RKO (cell line): Measurements from ENCODE around the gene ASB2.

Source experiments
- DNase-seq: peaks from one replicate; pipeline ENCODE4 v3.0.0-alpha.2; 2016; ENCODE audit warnings: low spot score

The ASB2 gene

GRCh38 chr14:94001016-94001415, 24.6 kb upstream of the ASB2 start:
- DNase-seq, result no peak

DNA sequence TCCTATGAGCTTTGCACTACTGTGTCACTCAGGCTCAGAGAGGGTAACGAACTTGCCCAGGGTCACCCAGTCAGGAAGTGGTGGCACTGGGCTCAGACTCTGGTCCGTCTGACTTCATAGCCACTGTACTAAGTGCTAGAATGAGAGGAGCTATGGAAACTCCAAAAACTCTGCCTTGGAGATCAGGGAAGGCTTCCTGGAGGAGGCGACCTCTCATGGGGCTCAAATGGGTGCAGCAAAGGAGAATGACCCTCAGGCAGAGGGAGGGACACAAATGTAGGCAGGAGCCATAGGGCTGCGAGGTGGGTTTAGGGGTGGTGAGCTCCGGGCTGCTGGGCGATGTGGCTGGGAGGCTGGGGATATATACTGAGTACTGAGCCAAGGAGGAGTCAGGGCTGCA, 23.9 kb upstream of the ASB2 start:
- DNase-seq, result no peak

GRCh38 chr14:93999573-93999972, 23.2 kb upstream of the ASB2 start:
- DNase-seq, result no peak

DNA sequence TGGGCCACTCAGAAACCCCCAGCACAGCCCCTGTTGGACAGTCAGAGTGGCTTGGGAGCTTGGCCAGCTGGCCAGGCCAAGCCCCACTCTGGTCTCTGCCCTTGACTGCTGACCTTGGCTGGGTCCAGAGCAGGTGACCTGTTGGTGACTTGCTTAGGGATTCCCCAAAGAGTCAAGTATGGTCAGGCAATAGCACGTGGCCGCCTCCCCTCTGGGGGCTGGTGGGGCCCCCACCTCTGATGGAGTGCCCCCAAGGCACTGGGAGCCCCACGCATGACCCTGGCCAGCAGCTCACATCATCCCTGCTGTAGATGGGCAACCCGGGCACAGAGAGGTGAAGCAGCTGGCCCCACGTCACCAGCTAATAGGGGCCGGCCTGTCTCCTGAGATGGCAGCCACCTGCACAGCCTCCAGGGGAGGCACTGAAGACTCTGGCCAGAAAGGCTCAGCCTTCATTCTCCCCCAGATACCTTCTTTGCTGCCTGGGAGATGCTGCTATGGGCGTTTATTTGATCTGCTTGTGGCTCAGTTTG, 22.6 kb upstream of the ASB2 start:
- no peak for DNase-seq

- no peak for DNase-seq
Measured at GRCh38 chr14:93997916-93998870, 21.8 kb upstream of the ASB2 start.

DNA sequence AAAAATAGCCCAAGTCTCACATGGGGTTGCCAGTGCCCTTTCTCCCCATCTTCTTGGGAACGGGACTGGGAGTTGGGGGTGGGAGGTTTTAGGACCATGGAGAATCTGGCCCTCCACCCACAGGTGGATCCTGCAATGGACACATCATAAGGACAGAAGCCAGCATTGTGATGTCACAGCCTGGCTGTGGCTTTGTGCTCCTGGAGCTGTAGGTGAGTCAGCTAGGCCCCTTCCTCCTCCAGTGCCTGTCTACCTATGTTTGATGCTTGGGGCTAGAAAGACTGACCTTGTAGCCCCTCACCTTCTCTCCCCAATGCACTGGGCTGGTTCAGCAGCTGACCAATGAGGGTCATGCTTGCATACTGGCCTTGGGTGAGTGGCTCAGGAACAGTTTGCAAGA, 20.7 kb upstream of the ASB2 start, which contains the start of gene CCDC197:
CCDC197 (plus strand) TSS at position 220 of the 400 bp plus-strand sequence. CDS start 831 bp downstream, outside the sequence.
- DNase-seq, result no peak

GRCh38 chr14:93996130-93996695, 19.8 kb upstream of the ASB2 start:
- DNase-seq, result no peak

DNA sequence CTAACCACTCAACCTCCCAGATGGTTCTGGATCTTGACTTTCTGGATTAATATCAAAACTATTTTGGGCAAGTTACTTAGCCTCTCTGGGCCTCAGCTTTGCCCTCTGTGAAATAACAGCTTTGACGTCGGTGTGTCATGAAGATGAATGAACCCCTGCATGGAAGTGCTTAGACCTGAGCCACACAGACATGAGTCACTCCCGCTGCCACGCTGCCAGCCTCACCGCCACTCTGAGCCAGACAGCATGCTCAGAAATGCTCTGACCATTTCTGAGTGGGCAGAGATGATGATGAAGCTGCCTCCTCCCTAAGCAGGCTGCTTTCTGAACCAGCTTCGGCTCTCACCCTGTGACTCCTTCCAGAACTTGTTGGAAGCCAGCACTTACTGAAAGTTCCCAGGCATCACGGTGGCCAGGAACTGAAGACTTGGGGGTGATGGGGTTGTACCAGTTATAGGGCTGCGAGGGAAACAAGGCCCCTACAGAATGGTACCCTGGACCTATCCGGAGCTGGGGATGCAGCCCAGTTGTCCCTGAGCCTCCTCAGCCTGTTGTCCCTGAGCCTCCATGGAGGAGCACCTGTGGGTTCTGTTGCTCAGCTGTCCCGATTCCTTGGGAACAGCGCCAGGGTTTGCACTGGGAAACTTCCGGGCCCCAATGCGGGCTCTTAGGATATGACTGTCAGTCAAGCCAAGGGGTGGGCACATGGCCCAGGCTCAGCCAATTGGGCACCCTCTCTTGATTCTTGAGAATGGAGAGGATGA, 18.7 kb upstream of the ASB2 start:
- DNase-seq, result peak; percentile 84

DNA sequence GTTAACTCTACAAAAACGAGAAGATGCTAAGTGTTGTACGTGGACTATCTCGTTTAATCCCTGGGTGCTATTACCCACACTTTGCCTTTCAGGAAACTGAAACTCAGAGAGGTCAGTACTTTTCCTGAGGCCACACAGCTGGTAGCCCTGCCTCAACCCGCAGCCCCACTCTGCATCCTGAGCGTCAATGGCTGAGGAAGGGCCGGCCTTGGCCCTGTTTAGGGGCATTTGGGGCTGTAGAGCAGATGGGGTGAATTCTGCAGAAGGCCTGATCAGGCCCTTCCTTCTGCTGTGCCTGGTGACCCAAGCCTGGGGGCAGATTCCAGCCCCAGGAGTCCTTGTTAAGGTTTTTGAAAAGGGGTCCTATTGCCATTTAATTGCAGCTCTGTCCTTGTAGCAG, 17.0 kb upstream of the ASB2 start:
- no peak for DNase-seq

DNA sequence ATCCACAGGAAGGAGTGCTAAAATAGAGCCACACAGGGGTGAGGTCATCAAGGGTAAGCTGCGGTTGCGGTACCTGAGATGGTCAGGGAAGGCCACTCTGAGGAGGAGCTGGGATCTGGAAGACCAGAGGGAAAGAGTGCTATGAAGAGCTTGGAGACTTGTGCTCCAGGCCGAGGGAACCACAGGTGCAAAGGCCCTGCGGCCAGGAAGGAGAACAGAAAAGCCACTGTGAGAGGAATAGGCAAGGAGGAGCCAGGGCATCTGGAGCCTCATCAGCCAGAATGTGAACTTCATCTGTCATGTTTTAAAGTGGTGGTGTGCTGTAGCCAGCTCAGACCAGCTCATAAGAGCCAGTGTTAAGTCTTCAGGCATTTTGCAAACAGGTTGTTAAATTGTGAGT, 15.3 kb upstream of the ASB2 start:
- DNase-seq, result no peak

- no peak for DNase-seq
Measured at GRCh38 chr14:93991212-93991611, 14.8 kb upstream of the ASB2 start.

GRCh38 chr14:93989939-93990338, 13.6 kb upstream of the ASB2 start:
- no peak for DNase-seq

DNA sequence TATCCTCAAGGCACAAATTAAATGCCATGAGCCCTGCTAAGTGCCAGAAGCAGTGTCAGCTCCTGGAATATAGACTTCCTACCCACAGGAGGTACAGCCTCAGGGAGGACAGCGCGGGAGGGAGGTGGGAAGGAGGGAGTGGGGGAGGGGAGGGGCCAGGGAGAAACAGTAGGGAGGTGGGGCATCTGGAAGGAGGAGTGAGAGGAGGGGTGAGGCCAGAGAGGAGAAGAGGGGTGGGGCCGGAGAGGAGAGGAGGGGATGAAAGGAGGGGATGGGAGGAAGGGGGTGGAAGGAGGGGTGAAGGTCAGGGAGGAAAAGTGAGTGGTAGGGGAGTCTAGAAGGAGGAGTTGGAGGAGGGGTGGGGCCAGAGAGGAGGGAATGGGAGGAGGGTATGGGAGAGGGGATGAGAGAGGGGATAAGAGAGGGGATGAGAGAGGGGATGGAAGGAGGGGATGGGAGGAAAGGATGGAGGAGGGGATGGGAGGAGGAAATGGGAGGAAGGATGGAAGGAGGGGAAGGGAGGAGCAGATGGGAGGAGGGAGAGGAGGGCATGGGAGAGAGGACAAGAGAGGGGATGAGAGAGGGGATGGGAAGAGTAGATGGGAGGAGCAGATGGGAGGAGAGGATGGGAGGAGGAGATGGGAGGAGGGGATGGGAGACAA, 11.6 kb upstream of the ASB2 start:
- DNase-seq, result no peak

DNA sequence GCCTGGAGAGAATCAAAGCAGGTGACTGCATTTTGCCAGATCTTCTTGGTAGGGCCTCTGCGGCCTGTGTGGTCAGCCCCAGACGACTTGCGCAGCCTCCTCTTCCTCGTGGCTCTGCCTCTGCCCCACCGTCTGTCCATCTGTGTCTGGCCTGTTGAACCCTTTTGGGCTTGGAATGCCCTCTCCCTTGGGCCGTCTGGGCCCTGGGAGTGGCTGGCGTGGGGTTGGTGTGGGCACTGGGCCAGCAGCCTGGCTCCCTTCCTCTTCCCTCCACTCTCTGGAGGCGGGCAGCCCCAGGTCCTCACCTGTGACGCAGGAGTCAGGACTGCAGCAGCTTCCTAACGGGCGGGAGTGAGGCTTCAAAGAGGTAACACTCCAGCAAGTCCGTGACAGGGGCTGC, 11.0 kb upstream of the ASB2 start:
- no peak for DNase-seq

DNA sequence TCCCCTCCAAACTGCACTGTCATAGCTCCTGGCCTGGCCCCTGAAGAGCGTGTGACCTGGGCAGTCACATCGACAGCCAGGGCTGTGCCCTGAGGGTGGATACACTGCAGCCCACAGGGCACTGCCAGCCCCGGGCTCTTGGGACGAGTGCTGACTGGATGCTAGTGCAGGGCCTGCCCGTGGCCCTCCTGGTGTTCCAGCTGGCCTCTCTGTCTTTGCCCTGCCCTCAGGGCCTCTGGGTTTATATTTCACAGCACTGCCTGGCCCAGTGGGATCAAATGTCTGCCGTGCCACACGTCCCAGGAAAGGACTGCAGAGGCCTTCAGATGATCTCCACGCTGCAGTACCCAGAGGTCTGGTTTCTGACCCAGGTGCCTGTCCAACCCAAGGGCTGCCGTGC, 10.6 kb upstream of the ASB2 start:
- no peak for DNase-seq

- peak; percentile 67 for DNase-seq
Measured at GRCh38 chr14:93984987-93985410, 8.6 kb upstream of the ASB2 start.

DNA sequence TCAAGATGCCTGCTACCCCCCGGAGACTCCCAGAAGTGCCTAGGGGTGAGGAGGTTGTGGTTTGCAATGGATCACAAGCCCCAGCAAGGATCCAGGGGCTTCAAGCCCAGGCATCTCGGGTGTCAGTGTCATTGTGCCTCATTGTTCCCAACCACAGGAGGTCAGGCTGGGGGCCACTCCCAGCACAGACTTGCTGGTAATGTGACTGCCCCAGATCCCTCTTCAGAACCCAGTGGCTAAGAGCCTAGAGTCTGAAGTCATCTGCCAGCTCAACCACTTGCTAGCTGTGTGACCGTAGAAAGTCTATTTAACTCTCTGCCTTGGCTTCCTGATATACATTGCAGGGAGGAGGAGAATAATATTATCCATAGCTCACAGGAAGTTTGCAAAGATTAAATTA, 7.7 kb upstream of the ASB2 start:
- no peak for DNase-seq

DNA sequence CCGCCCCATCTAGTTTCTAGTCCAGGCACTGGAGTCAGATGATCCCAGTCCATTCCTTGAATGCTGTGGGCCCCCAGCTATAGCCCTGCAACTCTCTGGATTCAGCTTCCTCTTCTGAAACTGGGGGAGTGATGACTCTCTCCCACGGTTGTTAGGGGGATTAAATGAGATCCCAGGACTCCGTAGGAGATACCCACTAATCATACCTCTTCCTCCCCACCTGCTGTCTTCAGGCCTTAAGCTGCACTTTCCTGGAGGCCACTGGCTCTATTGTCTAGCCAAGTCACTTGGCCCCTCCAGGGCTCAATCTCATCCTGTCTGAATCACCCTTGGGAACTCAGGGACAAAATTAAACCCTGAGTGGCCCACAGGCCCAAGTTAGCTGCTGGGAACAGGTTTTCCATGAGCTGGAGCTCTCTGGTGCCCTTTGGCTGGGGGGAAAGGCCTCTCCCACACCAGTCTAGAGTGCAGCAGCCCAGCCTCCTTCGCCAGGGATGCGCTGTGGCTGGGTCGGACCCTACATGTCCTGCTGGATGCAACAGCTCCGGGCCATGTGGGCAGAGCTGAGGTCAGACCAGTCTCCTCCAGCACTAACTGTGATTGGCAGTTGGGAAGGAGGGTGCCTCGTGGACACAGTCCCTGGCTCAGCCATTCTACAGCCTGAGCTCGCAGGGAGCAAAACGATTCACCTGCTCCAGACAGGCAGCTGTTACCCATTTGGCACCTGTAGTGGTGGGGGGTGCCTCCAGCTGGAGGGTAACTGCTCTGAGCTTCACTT, 6.0 kb upstream of the ASB2 start:
- no peak for DNase-seq

GRCh38 chr14:93981316-93982229, 5.2 kb upstream of the ASB2 start:
- no peak for DNase-seq
